ENCODE results near the gene FOXP1.

DNA sequence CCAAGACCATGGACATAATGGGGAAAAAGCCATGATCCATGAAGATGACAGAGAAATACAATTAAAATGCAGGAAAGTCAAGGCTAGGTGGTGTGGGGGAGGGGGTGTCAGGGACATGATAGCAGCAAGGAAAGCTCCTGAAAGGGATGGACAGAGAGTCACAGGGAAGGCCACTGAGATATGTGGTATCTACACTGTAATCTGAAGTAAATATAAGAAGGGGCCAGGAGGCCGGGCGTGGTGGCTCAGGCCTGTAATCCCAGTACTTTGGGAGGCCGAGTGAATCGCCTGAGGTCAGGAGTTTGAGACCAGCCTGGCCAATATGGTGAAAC lies 62.5 kb downstream of the FOXP1 start:
- TF ChIP-seq, protein P1, sequence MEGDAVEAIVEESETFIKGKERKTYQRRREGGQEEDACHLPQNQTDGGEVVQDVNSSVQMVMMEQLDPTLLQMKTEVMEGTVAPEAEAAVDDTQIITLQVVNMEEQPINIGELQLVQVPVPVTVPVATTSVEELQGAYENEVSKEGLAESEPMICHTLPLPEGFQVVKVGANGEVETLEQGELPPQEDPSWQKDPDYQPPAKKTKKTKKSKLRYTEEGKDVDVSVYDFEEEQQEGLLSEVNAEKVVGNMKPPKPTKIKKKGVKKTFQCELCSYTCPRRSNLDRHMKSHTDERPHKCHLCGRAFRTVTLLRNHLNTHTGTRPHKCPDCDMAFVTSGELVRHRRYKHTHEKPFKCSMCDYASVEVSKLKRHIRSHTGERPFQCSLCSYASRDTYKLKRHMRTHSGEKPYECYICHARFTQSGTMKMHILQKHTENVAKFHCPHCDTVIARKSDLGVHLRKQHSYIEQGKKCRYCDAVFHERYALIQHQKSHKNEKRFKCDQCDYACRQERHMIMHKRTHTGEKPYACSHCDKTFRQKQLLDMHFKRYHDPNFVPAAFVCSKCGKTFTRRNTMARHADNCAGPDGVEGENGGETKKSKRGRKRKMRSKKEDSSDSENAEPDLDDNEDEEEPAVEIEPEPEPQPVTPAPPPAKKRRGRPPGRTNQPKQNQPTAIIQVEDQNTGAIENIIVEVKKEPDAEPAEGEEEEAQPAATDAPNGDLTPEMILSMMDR (IDR thresholded peaks at IDR 0.05) = no peak
- TF ChIP-seq POLR2A (IDR thresholded peaks at IDR 0.05) (no peak), POLR2AphosphoS5 (IDR thresholded peaks at IDR 0.05) (no peak)
